HEK293 (cell line): Measurements from ENCODE around the gene UPK3BL2.
"Not testable (repeated sequence)": the region's sequence is repeated elsewhere in the genome, so short reads cannot be mapped to it uniquely, and the experiment has no call there.

Experiments used
- CTCF ChIA-PET: fragments of 350-600 bp; formaldehyde crosslinking; extraction: SDS; loops from one replicate; lab custom pipeline; 2021; ENCODE audit warnings: antibody characterized with exemption; lab: Yijun Ruan, JAX
- POLR2A ChIA-PET: fragments of 300-600 bp; formaldehyde crosslinking; extraction: SDS; loops from one replicate; lab custom pipeline; 2020; ENCODE audit warnings: antibody characterized with exemption, inconsistent platforms; lab: Yijun Ruan, JAX
- H3K27ac ChIP-seq: fragments of 200-500 bp; sonication (Bioruptor generic); 2 replicates; pipeline ENCODE4 v1.5.1; 2014; ENCODE audit warnings: low read depth, low read length, control low read depth, inconsistent platforms; ENCODE audit errors: extremely low read depth
- H3K36me3 ChIP-seq, 2 experiments: fragments of 200-500 bp in 1 of 2; sonication (Bioruptor generic) in 1 of 2; 1 replicate in 1 of 2; 2 replicates in 1 of 2; pipeline ENCODE4 v1.5.1; 2014 to 2017; ENCODE audit warnings: inconsistent platforms in 2 of 2, low read length in 2 of 2; ENCODE audit not compliant: control insufficient read depth in 2 of 2, insufficient read depth in 1 of 2
- H3K4me1 ChIP-seq: fragments of 200-500 bp; sonication (Bioruptor generic); 2 replicates; pipeline ENCODE4 v1.5.1; 2014; ENCODE audit warnings: mild to moderate bottlenecking, low read length, inconsistent platforms; ENCODE audit not compliant: control insufficient read depth, insufficient read depth
- H3K4me3 ChIP-seq: 2 replicates; pipeline ENCODE4 v1.5.1; 2011; ENCODE audit warnings: low read depth, mild to moderate bottlenecking, control low read depth, low read length, moderate library complexity
- H3K9me3 ChIP-seq: fragments of 200-500 bp; sonication (Bioruptor generic); 2 replicates; pipeline ENCODE4 v1.5.1; 2014; ENCODE audit warnings: low read depth, low read length, inconsistent platforms; ENCODE audit not compliant: control insufficient read depth, insufficient read depth
- CTCF ChIP-seq: fragments of 450-650 bp; formaldehyde crosslinking; IDR thresholded peaks from 2 replicates; pipeline ENCODE4 v1.5.1; 2016; ENCODE audit warnings: missing biosample characterization, missing genetic modification characterization
- KLF17 ChIP-seq: fragments of 450-650 bp; formaldehyde crosslinking; IDR thresholded peaks from 2 replicates; pipeline ENCODE4 v1.5.1; 2016; ENCODE audit warnings: missing biosample characterization, missing genetic modification characterization
- SP2 ChIP-seq: fragments of 450-650 bp; formaldehyde crosslinking; IDR thresholded peaks from 2 replicates; pipeline ENCODE4 v1.5.1; 2016; ENCODE audit warnings: missing biosample characterization, missing genetic modification characterization
- YY2 ChIP-seq: fragments of 450-650 bp; formaldehyde crosslinking; IDR thresholded peaks from 2 replicates; pipeline ENCODE4 v1.5.1; 2016; ENCODE audit warnings: missing biosample characterization, missing genetic modification characterization
- ZBTB17 ChIP-seq: fragments of 450-650 bp; formaldehyde crosslinking; IDR thresholded peaks from 2 replicates; pipeline ENCODE4 v1.5.1; 2016; ENCODE audit warnings: missing biosample characterization, missing genetic modification characterization
- ZBTB48 ChIP-seq: fragments of 450-650 bp; formaldehyde crosslinking; IDR thresholded peaks from 2 replicates; pipeline ENCODE4 v1.5.1; 2016; ENCODE audit warnings: missing biosample characterization, missing genetic modification characterization
- ZBTB8A ChIP-seq: fragments of 450-650 bp; formaldehyde crosslinking; IDR thresholded peaks from 2 replicates; pipeline ENCODE4 v1.5.1; 2016; ENCODE audit warnings: missing biosample characterization, missing genetic modification characterization
- ZEB2 ChIP-seq: fragments of 450-650 bp; formaldehyde crosslinking; IDR thresholded peaks from 2 replicates; pipeline ENCODE4 v1.5.1; 2016; ENCODE audit warnings: missing biosample characterization, missing genetic modification characterization
- ZFP69B ChIP-seq: fragments of 450-650 bp; formaldehyde crosslinking; IDR thresholded peaks from 2 replicates; pipeline ENCODE4 v1.5.1; 2016; ENCODE audit warnings: missing biosample characterization, missing genetic modification characterization
- ZNF121 ChIP-seq: fragments of 450-650 bp; formaldehyde crosslinking; IDR thresholded peaks from 2 replicates; pipeline ENCODE4 v1.5.1; 2016; ENCODE audit warnings: missing biosample characterization, missing genetic modification characterization
- ZNF2 ChIP-seq: fragments of 450-650 bp; formaldehyde crosslinking; IDR thresholded peaks from 2 replicates; pipeline ENCODE4 v1.5.1; 2016; ENCODE audit warnings: missing biosample characterization, missing genetic modification characterization
- ZNF24 ChIP-seq: fragments of 450-650 bp; formaldehyde crosslinking; IDR thresholded peaks from 2 replicates; pipeline ENCODE4 v1.5.1; 2016; ENCODE audit warnings: missing biosample characterization, missing genetic modification characterization
- ZNF324 ChIP-seq: fragments of 450-650 bp; formaldehyde crosslinking; IDR thresholded peaks from 2 replicates; pipeline ENCODE4 v1.5.1; 2016; ENCODE audit warnings: missing biosample characterization, missing genetic modification characterization
- ZNF335 ChIP-seq: fragments of 450-650 bp; formaldehyde crosslinking; conservative IDR thresholded peaks from 2 replicates; pipeline ENCODE4 v1.5.1; 2016; ENCODE audit warnings: missing biosample characterization, missing genetic modification characterization
- ZNF449 ChIP-seq: fragments of 450-650 bp; formaldehyde crosslinking; IDR thresholded peaks from 2 replicates; pipeline ENCODE4 v1.5.1; 2017; ENCODE audit warnings: missing biosample characterization, mild to moderate bottlenecking, missing genetic modification characterization, moderate library complexity
- ZNF518A ChIP-seq: fragments of 450-650 bp; formaldehyde crosslinking; conservative IDR thresholded peaks from 2 replicates; pipeline ENCODE4 v1.5.1; 2016; ENCODE audit warnings: low read depth, missing biosample characterization, missing genetic modification characterization
- ZNF561 ChIP-seq: fragments of 450-650 bp; IDR thresholded peaks from 2 replicates; pipeline ENCODE4 v1.5.1; 2018; ENCODE audit warnings: missing biosample characterization, missing genetic modification characterization, borderline replicate concordance
- ZNF600 ChIP-seq: fragments of 450-650 bp; formaldehyde crosslinking; IDR thresholded peaks from 2 replicates; pipeline ENCODE4 v1.5.1; 2016; ENCODE audit warnings: missing biosample characterization, missing genetic modification characterization
- ZNF623 ChIP-seq: fragments of 450-650 bp; formaldehyde crosslinking; IDR thresholded peaks from 2 replicates; pipeline ENCODE4 v1.5.1; 2016; ENCODE audit warnings: missing biosample characterization, missing genetic modification characterization
- ZSCAN30 ChIP-seq: fragments of 450-650 bp; IDR thresholded peaks from 2 replicates; pipeline ENCODE4 v1.5.1; 2018; ENCODE audit warnings: missing biosample characterization, mild to moderate bottlenecking, missing genetic modification characterization, moderate library complexity
- ZSCAN4 ChIP-seq: fragments of 450-650 bp; formaldehyde crosslinking; IDR thresholded peaks from 2 replicates; pipeline ENCODE4 v1.5.1; 2017; ENCODE audit warnings: missing biosample characterization, missing genetic modification characterization
- ZXDB ChIP-seq: fragments of 450-650 bp; formaldehyde crosslinking; IDR thresholded peaks from 2 replicates; pipeline ENCODE4 v1.5.1; 2016; ENCODE audit warnings: missing biosample characterization, missing genetic modification characterization

UPK3BL2 gene

GRCh38 chr7:102572261-102573239 lies 29.1 kb upstream of the UPK3BL2 start, which contains the start of gene POLR2J3 (continued):
- TF ChIP-seq ZSCAN4 (0 out of 2 replicates have a peak, but pooled peaks have one; percentile 40), CTCF (peak; percentile 67), ZSCAN30 (peak; percentile 71), ZNF600 (tag by site-specific recombination) (0 out of 2 replicates have a peak, but pooled peaks have one; percentile 43), ZNF121 (0 out of 2 replicates have a peak, but pooled peaks have one; percentile 41), ZNF561 (tag by site-specific recombination) (peak; percentile 40; the same call in 1 of the 2 replicates), SP2 (tag by site-specific recombination) (peak; percentile 40), ZFP69B (tag by site-specific recombination) (peak; percentile 13; the same call in 1 of the 2 replicates), KLF17 (tag by site-specific recombination) (0 out of 2 replicates have a peak, but pooled peaks have one; percentile 38), ZNF518A (tag by site-specific recombination) (peak; percentile 47), ZNF324 (tag by site-specific recombination) (peak; percentile 76; the same call in 1 of the 2 replicates), ZBTB17 (tag by site-specific recombination) (peak; percentile 89), ZNF449 (peak; percentile 22; the same call in 1 of the 2 replicates), ZEB2 (peak; percentile 69), ZBTB48 (tag by site-specific recombination) (peak; percentile 57; the same call in 1 of the 2 replicates), ZXDB (tag by site-specific recombination) (peak; percentile 67; the same call in 1 of the 2 replicates), ZBTB8A (tag by site-specific recombination) (0 out of 2 replicates have a peak, but pooled peaks have one; percentile 52), ZNF335 (tag by site-specific recombination) (peak; percentile 60; the same call in 1 of the 2 replicates), YY2 (peak; percentile 62), ZNF623 (tag by site-specific recombination) (0 out of 2 replicates have a peak, but pooled peaks have one; percentile 31), ZNF24 (tag by site-specific recombination) (peak; percentile 60; the same call in 1 of the 2 replicates), ZNF2 (tag by site-specific recombination) (peak; percentile 83)
- TF ChIP-seq, all 188 proteins: peak for 43; not testable (repeated sequence) for 145

GRCh38 chr7:102568620-102569019 lies 25.1 kb upstream of the UPK3BL2 start:
- H3K4me1 ChIP-seq, H3K9me3 ChIP-seq, H3K36me3 ChIP-seq, H3K4me3 ChIP-seq, H3K27ac ChIP-seq, CTCF ChIA-PET, POLR2A ChIA-PET: not testable (repeated sequence)

- POLR2A ChIA-PET, H3K4me3 ChIP-seq, H3K36me3 ChIP-seq, H3K9me3 ChIP-seq, H3K27ac ChIP-seq, H3K4me1 ChIP-seq, CTCF ChIA-PET: not testable (repeated sequence)
Measured at GRCh38 chr7:102550808-102551422, 7.4 kb upstream of the UPK3BL2 start, which contains the start of gene SPDYE2. SPDYE2 (plus strand) TSS chr7:102551226; CDS start chr7:102553256, 2,030 bp downstream.
